G401 (cell line): ENCODE measurements around the gene STAMBPL1. TPM values are rescaled to one million over a fixed set of nuclear protein-coding genes. Genes with fewer than 3 reads are reported as not detected.
"Not testable (repeated sequence)": the region's sequence is repeated elsewhere in the genome, so short reads cannot be mapped to it uniquely, and the experiment has no call there.

Experiments used
- DNase-seq: peaks from one replicate; pipeline ENCODE4 v3.0.0-alpha.2; 2015; ENCODE audit warnings: low spot score
- in situ Hi-C: cut with HindIII; loops from 2 replicates; pipeline ENCODE4 v1.10.0; 2016; ENCODE audit warnings: low sequenced_read_pairs, mixed read lengths
- total RNA-seq: library from RNA; depleted of rRNA; stranded (reverse); fragments of >200 nt; shearing (Covaris generic); gene quantifications from 2 replicates; pipeline ENCODE4 v1.2.3, GENCODE V29; 2014

STAMBPL1 gene
- total RNA-seq, 1 experiment from 2014 or later, result not detected

DNA sequence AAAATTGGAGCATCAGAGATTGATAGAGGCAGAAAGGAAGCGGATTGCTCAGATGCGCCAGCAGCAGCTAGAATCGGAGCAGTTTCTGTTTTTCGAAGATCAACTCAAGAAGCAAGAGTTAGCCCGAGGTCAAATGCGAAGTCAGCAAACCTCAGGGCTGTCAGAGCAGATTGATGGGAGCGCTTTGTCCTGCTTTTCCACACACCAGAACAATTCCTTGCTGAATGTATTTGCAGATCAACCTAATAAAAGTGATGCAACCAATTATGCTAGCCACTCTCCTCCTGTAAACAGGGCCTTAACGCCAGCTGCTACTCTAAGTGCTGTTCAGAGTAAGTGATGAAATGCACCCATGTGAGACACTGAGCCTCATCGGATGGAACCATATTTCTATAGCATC is 33.1 kb downstream of the STAMBPL1 start:
- DNase-seq, result peak; percentile 44
- in situ Hi-C loops, result no loop called here

DNA sequence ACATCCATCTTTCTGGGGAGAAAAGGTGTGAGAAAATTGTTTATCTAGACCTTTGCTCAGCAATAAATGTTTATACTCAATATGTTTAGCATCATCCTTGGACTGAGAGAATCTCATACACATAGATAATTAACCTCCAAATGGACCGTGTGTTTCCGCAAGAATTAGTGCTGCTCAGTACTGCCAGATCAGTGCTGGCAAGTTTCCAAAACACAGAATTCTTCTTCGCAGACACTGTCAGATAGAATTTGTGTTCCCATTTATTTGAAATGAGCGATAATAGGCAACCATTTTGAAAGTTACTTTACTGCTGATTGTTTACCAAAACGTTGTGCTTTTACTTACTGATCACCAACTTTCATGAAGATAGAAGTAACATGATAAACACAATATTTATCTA is 33.7 kb downstream of the STAMBPL1 start:
- peak; percentile 87 for DNase-seq
- in situ Hi-C loops, result no loop called here

DNA sequence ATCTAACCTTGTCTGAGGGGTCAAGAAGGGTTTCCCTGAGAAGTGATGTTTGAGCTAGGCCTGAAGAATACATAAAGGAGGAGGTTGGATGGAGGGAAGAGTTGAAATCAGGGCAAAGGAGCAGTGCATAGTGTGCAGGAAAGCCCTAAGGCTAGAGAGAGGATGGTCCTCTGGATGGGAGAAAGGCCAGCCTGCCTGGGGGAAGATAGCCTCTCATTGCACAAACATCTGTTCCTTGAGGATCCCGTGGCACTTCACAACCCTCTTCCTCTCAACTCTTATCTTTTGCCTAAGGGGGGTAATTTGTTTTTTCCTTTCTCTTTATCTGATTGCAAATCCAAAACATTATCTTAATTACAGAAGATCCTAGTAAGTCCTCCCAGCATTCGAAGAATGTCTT is 35.7 kb downstream of the STAMBPL1 start:
- in situ Hi-C loops, result no loop called here
- no peak for DNase-seq

DNA sequence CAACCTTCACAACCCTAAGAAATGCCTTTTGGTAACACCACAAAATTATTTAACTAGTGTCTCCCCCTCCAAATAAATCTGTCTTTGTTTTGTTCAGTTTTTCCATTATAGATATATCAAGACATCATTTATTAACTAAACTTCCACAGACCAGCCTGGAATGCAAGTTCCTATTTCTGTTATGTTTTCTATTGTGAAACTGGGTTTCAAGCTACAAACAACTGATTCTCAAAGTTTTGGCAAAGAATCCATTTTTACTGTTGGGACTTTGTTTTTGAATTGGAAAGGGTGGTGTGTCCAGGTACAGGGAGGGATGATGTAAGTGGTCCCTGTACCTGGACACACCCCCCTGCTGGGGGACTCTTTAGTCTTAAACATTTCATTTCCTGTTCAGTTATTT is 36.2 kb downstream of the STAMBPL1 start:
- in situ Hi-C loops, result no loop called here

DNA sequence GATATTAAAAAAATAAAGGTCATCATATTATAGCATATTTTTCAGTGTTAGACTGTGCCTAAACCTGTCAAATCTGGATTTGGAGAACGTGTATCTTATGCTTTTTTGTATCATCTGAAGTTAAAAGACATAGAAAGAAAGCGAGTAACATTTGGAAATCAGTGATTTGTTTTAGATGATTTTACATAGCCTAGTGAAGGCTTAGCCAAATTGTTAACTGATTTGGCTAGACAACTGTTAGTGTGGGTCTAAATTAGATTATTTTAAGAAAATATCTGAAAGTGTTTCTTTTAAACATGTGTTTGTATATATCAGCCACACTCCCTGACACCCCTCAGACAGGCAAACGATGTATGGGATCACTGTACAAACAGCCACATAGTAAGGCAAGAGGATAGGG is 36.9 kb downstream of the STAMBPL1 start:
- no peak for DNase-seq
- in situ Hi-C loops, result no loop called here

More for the DNA sequence above, 36.2 kb downstream of the STAMBPL1 start:
- no peak for DNase-seq

DNA sequence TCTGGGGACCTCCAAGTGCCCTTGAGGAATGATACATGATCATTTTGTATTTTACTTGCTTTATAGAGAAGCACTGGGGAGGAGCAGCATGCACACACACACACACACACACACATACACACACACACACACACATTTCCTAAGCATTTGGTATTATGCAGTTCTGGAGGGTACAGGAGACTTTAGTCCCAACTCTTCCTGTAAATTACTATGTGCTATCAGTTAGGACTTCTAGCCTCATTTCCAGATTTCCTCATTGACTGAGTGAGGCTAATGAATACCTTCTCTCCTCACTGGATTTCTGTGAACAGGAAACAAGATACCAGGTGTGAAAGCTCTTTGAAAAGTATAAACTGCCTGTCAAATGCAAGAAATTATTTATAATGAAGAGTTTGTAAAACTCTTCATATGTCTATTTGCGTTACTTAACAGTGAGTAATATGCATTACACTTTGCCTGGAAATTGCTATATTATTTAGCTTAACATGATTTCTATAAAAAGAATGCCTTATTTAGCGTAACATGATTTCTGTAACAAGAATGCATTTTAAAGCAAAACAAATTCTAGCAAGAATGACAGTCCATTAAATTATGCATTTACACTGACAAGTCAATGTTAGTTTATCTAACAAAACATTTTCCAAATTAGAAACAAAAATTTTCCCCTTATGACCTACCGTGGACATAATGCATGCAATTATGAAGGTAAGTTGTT is 38.3 kb downstream of the STAMBPL1 start:
- no peak for DNase-seq
- in situ Hi-C loops, result no loop called here

DNA sequence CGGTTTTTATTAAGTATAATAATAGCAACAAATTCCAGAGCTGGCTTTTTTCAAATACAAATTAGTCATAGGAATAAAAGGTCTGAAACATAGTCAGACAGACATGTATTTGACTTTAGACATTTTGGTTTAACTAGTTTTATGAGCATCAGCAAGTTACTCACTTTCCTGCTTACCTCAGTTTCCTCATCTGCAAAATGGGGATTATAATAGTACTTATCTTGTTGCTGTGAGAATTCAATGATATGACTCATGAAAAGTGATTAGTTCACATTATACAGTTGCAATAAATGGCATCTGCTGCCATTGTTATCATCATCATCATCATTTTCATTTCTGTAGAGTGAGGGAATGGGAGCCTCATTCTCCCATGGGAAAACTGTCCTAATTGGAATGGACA is 39.0 kb downstream of the STAMBPL1 start:
- no peak for DNase-seq
- in situ Hi-C loops, result no loop called here

DNA sequence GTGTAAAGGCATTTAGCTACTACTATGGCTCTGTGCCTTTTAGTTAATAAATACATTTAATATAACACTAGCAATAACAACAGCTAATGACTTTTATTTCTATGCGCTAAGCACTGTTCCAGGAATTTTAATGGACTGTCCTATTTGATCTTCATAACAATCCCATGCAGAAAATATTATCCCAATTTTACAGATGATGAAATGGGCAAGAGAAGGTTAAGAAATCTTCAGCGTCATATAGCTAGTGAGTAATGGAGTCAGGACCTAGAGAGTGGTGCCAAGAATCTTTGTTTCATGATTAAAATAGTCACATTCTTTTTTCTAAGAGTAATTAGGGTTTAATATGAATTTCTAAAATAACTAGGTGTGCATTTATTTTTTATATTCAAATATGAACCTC is 40.2 kb downstream of the STAMBPL1 start:
- DNase-seq, result no peak
- in situ Hi-C loops, result no loop called here

DNA sequence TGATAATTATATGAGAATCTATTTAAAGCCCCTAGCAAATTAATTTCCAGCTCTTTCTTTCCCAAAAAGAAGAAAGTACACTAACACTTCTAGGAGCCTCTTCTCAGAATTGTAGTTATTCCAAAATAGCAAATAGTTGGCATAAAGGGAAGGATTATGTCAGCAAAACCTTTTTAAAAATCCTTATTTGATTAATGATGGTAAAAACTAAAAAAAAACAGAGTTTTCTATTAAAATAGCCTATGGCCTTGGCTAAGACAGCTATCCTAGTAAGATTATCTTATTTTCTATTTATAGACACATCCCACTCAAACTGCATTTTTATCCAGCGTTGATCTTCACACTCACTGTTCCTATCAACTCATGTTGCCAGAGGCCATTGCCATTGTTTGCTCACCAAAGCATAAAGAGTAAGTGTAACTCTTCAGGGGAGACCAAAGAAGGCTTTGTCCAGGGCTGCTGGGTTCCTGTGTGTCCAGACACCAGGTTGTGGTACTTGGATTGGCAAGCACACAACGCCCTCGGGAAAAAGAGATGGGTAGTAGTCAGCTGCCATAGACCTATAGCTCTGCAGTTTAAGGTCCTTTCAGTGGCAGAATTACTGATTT is 41.0 kb downstream of the STAMBPL1 start:
- in situ Hi-C loops, result no loop called here
- no peak for DNase-seq

DNA sequence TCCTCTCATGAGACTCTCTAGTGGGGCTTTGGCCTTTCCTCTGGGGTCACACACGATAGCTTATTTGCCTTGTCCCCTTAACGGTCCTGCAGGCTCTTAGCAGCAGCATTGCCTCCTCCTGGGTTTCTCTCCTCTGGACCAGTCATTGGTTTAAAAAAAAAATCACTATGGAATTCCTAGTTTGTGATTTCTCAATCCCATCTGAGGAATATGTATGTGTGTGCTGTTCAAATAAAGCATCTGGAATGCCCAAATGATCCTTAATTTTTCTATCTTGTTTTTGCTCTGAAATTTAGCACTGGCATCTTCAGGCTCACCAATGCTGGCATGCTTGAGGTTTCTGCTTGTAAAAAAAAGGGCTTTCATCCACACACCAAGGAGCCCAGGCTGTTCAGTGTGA is 42.0 kb downstream of the STAMBPL1 start:
- no peak for DNase-seq
- in situ Hi-C loops, result no loop called here

DNA sequence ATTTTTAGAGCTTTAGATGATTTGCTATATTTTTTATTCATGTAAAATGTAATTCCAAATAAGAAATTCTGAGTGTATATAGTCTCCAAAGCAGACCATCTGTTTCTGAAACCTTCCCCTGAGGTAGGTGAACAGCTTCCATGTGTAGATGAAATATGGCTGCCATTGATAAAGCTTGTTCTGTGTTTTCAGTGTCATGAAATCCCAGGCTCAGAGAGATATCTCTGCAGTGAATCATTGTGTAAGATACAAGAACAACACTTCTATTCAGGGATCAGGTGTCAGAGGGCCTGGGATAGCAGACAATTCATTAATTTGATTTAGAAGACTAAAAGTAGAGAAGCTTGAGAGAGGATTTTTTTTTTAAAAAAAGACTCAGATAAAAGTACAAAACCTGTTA is 43.5 kb downstream of the STAMBPL1 start:
- no peak for DNase-seq
- in situ Hi-C loops, result no loop called here

DNA sequence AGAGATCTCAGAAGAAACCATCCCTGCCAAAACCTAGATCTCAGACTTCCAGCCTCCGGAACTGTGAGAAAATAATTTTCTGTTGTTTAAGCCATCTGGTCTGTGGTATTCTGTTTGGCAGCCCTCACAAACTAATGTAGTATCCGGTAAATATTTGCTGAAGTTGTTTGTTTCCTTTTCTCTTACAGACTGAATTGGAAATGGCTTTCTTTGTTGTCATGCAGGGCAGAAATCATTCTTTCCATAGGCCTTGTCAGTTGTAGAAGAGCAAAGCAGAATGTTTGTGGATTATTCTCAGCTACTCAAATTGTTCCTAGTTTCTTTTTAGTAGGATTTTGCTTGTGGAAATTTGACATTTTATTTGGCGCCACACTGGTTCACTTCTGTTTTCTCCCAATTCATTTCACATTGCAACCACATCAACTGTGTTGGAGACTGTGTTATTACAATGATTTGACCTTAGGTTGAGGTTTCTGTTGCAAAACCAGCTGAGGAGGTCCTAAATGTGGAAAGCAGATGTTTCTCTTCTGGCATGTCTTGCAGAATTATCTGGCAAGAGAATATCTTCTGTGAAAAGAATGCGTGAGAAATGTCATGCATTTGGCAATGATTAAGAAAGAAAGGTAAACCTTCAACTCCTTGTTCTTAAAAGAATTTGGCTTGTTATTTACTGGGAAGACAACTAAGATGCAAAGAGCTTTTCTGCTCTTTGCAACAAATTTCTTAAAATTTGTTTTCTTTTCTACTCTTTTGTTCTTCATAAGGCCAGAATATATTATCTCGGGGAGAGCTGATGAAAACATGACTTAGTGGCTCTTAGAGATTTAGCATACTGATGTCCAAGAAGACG is 46.7 kb downstream of the STAMBPL1 start:
- in situ Hi-C loops, result no loop called here
- peak; percentile 70 for DNase-seq

DNA sequence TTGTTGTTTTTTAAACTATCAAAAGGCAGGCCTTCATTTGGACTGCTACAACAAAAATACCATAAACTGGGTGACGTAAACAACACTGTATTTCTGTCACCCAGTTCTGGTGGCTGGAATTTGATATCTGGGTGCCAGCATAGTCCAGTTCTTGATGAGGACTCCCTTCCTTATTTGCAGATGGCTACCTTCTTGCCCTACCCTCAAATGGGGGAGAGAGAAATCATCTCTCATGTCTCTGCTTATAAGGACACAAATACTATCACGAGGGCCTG is 47.3 kb downstream of the STAMBPL1 start:
- in situ Hi-C loops, result no loop called here
- no peak for DNase-seq

DNA sequence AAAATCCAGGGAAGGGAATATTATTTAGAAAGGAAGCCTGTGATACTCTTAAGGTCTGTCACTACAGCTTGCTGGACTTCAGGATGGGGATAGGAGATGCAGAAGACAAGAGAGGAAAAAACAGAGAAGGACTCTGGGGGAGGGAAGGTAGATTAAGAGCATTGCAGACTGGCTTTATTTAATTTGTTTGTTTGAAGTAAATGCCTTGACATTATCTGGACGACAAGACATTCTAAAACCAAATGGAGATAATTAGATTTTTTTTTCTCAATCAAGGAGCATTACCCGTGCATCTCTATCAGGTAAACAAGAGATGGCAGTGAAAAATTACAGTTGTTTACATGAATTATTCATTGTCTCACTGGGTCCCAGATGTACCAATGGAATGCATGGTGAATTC is 48.2 kb downstream of the STAMBPL1 start:
- in situ Hi-C loops, result no loop called here
- DNase-seq, result no peak

DNA sequence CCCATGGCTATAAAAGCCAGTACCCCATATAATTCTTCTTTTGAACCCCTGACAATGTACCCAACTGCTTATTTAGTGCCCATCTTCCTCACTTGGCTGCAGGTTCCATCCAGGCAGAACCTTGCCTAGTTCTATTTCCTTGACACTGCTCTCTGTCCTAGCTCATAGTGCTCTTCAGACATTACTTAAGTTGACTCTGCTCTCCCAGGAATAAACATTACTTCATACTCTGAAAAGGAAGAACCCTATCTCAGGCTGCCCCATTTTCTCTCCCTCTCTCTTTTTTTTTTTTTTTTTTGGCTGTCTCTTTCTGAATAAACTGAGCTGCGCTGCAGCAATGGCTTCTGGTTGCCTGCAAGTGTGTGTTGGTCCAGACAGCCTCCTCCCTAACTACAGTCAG is 51.5 kb downstream of the STAMBPL1 start:
- DNase-seq, result no peak
- in situ Hi-C loops, result no loop called here

DNA sequence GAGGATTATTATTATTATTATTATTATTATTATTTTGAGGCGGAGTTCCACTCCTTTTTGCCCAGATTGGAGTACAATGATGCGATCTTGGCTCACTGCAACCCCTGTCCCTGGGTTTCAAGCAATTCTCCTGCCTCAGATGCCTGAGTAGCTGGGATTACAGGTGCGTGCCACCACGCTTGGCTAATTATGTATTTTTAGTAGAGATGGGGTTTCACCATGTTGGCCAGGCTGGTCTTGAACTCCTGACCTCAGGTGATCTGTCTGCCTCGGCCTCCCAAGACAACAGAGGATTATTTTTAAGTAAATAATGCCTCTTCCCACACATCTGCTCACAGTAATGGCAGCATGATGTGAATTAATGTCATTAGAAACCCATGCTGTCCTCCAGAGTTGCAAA is 52.0 kb downstream of the STAMBPL1 start:
- in situ Hi-C loops, DNase-seq: not testable (repeated sequence)

DNA sequence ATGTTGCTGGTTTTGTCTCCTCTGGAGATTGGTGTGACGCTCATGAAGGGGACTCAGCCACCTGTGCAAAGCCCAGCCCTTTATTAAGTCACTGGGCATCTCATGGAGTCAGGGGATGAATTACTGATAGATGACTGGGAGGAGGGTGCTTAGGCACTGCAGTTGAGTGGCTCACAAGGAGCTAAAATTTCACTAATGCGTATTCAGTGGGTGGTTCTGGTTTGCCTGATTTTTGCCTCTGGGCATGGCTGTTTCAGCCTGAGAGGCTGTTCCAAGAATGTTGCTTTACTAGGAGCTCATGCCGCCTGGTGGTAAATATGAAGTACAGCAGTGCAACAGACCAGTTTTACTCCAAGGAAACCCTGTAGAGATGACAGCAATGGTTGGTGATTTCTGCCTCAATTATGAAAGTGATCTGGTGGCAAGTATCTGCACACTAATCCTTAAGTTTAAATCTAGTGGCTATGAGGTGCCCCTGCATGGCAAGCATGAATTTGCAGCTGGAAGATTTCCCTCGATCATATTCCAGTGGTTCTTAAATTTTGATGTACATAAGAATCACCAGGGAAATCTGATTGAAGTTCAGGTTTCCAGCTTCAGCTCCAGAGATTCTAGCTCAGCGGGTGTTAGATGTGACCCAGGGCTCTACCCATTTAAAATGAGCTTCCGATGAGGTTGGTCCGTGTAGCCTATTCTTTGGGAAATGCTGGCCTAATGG is 52.7 kb downstream of the STAMBPL1 start:
- in situ Hi-C loops, result no loop called here
- peak; percentile 87 for DNase-seq

DNA sequence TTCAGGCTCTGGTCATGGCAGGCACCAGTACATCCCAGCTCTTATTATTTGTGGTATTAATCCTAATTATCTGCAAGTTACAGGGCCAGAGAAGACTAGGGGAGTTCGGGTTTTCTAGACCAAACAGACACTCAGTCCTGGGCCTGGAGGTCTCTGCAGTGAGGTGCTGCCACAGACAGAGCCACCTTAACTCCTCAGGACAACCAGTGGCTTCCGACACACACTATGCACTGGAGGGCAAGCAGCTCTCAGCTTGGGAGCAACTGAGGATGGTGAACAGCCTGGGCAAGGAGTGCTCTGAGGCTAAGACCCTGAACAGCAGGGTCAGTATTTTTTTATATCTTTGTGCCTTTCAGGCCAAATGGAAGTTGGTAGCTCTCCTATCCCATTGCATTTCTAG is 53.5 kb downstream of the STAMBPL1 start:
- DNase-seq, result no peak
- in situ Hi-C loops, result no loop called here

DNA sequence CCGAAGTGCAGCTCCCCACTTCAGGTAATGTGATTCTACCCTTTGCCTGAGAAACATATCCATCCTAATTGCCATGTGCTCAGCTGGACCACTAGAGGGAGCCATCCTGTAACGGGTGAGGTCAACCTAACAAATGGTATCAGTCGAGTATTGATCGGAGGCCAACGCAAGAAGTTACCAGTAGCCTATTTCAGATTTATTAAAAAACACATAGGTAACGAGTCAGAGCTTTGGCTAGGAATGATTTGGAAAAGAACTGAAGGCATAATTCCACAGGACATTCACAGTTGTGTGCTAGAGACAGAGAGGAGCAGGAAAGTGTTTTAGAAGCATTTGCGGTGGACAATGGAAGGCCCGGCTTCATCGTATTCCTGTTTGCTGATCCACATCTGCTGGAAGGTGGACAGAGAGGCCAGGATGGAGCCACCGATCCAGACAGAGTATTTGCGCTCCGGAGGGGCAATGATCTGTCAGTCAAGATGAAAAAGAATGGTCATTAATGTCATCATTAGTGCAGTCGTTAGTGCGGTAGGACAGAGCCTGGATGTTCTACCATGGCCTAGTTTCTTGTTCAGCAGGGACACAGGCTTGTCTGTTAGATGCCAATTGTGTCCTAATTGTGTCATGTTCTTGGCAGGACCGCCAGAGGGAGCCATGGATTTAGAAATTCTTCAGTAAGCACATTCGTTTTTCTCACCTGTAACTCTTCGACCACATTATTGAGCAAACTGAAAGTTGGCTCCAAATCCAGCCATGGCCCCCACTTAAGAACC is 55.0 kb downstream of the STAMBPL1 start:
- DNase-seq, result peak; percentile 94
- in situ Hi-C loops, result no loop called here
